ENCODE results near the gene TFAP2C. TPM values are rescaled to one million over a fixed set of nuclear protein-coding genes. Genes with fewer than 3 reads are reported as not detected.

The TFAP2C gene
- total RNA-seq, 1 experiment from 2014 or later: 0.92 TPM

DNA sequence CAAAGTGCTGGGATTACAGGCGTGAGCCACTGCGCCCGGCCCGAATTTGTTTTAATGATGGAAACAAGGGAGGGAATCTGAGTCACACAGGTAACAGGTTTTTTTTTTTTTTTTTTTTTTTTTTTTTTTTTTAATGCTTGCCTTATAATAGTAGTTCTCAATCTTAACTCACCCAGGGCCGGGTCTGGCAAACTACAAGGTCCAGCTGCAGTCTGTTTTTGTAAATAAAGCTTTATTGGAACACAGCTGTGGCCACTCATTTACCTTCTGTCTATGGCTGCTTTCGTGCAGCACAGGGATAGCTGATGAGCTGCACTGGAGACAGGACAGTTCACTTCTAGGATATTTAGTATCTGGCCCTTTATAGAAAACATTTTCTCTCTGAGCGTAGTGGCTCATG is 58.0 kb downstream of the TFAP2C start:
- Histone ChIP-seq H3K4me1 (replicated peaks) (no peaks in the 10 kb centered on the region), H3K27me3 (replicated peaks) (peaks cover 32% of the 10 kb centered on the region), H3K36me3 (no peaks in the 10 kb centered on the region), H3K27ac (no peak overlapping the region), H3K9me3 (replicated peaks) (no peaks in the 10 kb centered on the region), H3K4me3 (no peak overlapping the region)
- no peak for DNase-seq (ENCODE audit: low read depth in 1 of 2, low spot score in 2 of 2)

DNA sequence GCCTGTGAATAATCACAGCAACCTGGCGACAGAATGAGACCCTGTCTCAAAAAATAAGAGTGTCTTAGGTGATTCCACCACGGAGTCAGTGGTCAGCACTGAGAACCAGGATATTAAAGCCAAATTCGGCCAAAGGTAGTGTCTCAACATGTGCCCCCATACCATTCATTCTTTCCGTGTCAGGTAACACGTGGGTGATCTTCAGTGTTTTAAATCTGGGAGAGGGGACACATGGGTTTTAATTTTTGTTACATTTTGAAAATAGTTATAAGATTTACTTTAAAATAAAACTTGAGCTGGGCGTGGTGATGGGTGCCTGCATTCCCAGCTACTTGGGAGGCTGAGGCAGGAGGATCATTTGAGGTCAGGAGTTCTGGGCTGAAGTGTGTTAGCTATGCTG is 59.0 kb downstream of the TFAP2C start:
- Histone ChIP-seq H3K36me3 (no peaks in the 10 kb centered on the region), H3K9me3 (replicated peaks) (no peaks in the 10 kb centered on the region), H3K27ac (no peak overlapping the region), H3K27me3 (replicated peaks) (peaks cover 29% of the 10 kb centered on the region), H3K4me1 (replicated peaks) (no peaks in the 10 kb centered on the region), H3K4me3 (no peak overlapping the region)
- no peak for DNase-seq (ENCODE audit: low read depth in 1 of 2, low spot score in 2 of 2)

Other genes with a start within 250 kb of the TFAP2C start
- gene AURKA, start 237.1 kb upstream of the TFAP2C start, total RNA-seq (2014; rRNA removed; shearing (Covaris generic)): 116 and 132 TPM in 2 replicates
- 36.4 and 37.8 TPM in 2 replicates for gene CSTF1, start 236.7 kb upstream of the TFAP2C start, total RNA-seq (2014; rRNA removed; shearing (Covaris generic))
- gene CASS4, start 217.0 kb upstream of the TFAP2C start, total RNA-seq (2014; rRNA removed; shearing (Covaris generic)): not detected in 2 replicates
- 118 and 121 TPM in 2 replicates for gene RTF2, start 160.7 kb upstream of the TFAP2C start, total RNA-seq (2014; rRNA removed; shearing (Covaris generic))
- gene FAM209A, start 104.6 kb upstream of the TFAP2C start, total RNA-seq (2014; rRNA removed; shearing (Covaris generic)): not detected in 2 replicates
- gene FAM209B, start 96.1 kb upstream of the TFAP2C start, total RNA-seq (2014; rRNA removed; shearing (Covaris generic)): not detected in 2 replicates